ENCODE data around the gene PLCD1.

The PLCD1 gene

GRCh38 chr3:37993820-37994638, 35.4 kb downstream of the PLCD1 start:
- Histone ChIP-seq H3K36me3 (ENCODE audit: control insufficient read depth in 2 of 2, insufficient read depth in 2 of 2, low read length in 2 of 2) (peaks cover 15 to 17% of the 10 kb centered on the region in 2 donors), H3K4me3 (ENCODE audit: low read length in 2 of 2) (peak overlapping the region; percentile 80), H3K27me3 (ENCODE audit: control insufficient read depth in 2 of 2, insufficient read depth in 2 of 2, low read length in 2 of 2) (no peaks in the 10 kb centered on the region), H3K9ac (ENCODE audit: low read depth in 1 of 2, low read length in 2 of 2) (peak overlapping the region; percentile 87 to 94), H3K27ac (ENCODE audit: low read depth in 2 of 2, low read length in 2 of 2) (peak overlapping the region; percentile 98), H3K9me3 (ENCODE audit: control insufficient read depth in 2 of 2, low read length in 2 of 2) (no peaks in the 10 kb centered on the region), H3K4me1 (ENCODE audit: control insufficient read depth in 2 of 2, insufficient read depth in 2 of 2, low read length in 2 of 2) (peaks cover 47 to 72% of the 10 kb centered on the region in 2 donors)

DNA sequence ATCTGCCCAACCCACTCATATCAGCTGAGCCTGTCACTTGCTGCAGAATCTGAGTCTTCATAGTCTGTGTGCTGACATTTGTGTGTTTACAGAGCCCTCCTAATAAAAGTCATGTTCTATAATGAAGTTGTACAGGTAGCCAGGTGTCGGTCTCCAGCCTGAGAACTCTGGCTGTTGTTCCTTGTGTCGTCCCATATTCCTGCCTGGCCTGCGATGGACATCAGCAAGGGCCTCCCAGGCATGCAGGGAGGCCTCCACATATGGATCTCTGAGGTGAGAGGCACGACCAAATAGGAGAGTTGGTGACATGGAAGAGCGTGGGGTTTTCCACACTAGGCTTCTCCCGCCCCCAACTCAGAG, 36.0 kb downstream of the PLCD1 start:
- peak overlapping the region; percentile 80 for H3K4me3 ChIP-seq (ENCODE audit: low read length in 2 of 2)
- H3K4me1 ChIP-seq (ENCODE audit: control insufficient read depth in 2 of 2, insufficient read depth in 2 of 2, low read length in 2 of 2) = peaks cover 44 to 70% of the 10 kb centered on the region in 2 donors
- H3K27me3 ChIP-seq (ENCODE audit: control insufficient read depth in 2 of 2, insufficient read depth in 2 of 2, low read length in 2 of 2) = no peaks in the 10 kb centered on the region
- peak overlapping the region; percentile 98 for H3K27ac ChIP-seq (ENCODE audit: low read depth in 2 of 2, low read length in 2 of 2)
- no peaks in the 10 kb centered on the region for H3K9me3 ChIP-seq (ENCODE audit: control insufficient read depth in 2 of 2, low read length in 2 of 2)
- peaks cover 15 to 17% of the 10 kb centered on the region in 2 donors for H3K36me3 ChIP-seq (ENCODE audit: control insufficient read depth in 2 of 2, insufficient read depth in 2 of 2, low read length in 2 of 2)
- peak overlapping the region; percentile 87 to 94 for H3K9ac ChIP-seq (ENCODE audit: low read depth in 1 of 2, low read length in 2 of 2)

- H3K27ac ChIP-seq (ENCODE audit: low read depth in 2 of 2, low read length in 2 of 2) = peak overlapping the region; percentile 98
- H3K27me3 ChIP-seq (ENCODE audit: control insufficient read depth in 2 of 2, insufficient read depth in 2 of 2, low read length in 2 of 2) = no peaks in the 10 kb centered on the region
- H3K9me3 ChIP-seq (ENCODE audit: control insufficient read depth in 2 of 2, low read length in 2 of 2) = no peaks in the 10 kb centered on the region
- peak overlapping the region; percentile 87 to 94 for H3K9ac ChIP-seq (ENCODE audit: low read depth in 1 of 2, low read length in 2 of 2)
- peaks cover 15 to 17% of the 10 kb centered on the region in 2 donors for H3K36me3 ChIP-seq (ENCODE audit: control insufficient read depth in 2 of 2, insufficient read depth in 2 of 2, low read length in 2 of 2)
- H3K4me3 ChIP-seq (ENCODE audit: low read length in 2 of 2) = peak overlapping the region; percentile 80
- H3K4me1 ChIP-seq (ENCODE audit: control insufficient read depth in 2 of 2, insufficient read depth in 2 of 2, low read length in 2 of 2) = peaks cover 41 to 70% of the 10 kb centered on the region in 2 donors
Measured at GRCh38 chr3:37993067-37993455, 36.4 kb downstream of the PLCD1 start.

DNA sequence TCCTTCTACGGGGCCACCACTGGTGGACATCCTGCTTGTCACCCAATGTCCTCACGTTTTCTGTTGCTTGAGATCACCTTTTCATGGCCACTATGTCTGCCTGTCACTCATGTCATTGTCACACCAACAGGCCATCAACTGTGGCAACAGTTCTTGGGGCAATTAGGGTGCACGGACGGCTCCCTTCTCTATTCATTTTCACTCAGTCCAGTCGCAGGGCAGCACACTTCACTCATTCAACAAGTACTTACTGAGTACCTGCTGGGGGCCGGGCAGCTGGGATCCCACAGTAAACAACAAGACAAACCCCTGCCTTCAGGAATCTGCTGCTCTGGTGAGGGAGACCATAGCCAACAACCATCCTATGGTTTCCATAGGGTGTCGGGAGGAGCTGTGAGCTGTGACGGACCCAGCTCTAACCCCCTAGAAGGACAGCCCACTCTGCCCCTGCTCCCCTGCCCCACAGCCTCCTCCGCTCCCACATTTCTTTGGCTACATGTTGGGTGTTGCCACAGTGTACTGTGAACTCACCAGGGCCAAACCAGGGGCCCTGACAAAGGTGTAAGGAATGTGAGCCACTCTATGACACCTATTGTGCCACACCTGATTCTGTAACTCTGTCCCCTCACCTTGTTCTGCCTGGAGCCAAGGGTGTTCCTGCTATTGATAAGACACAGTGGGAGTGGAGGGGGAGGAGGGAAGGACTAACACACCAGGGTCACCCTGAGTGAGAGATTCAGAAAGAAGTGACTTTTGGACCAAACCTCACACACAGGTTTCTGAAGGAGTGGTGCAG, 37.0 kb downstream of the PLCD1 start:
- peak overlapping the region; percentile 98 for H3K27ac ChIP-seq (ENCODE audit: low read depth in 2 of 2, low read length in 2 of 2)
- H3K4me1 ChIP-seq (ENCODE audit: control insufficient read depth in 2 of 2, insufficient read depth in 2 of 2, low read length in 2 of 2) = peaks cover 41 to 70% of the 10 kb centered on the region in 2 donors
- no peaks in the 10 kb centered on the region for H3K9me3 ChIP-seq (ENCODE audit: control insufficient read depth in 2 of 2, low read length in 2 of 2)

DNA sequence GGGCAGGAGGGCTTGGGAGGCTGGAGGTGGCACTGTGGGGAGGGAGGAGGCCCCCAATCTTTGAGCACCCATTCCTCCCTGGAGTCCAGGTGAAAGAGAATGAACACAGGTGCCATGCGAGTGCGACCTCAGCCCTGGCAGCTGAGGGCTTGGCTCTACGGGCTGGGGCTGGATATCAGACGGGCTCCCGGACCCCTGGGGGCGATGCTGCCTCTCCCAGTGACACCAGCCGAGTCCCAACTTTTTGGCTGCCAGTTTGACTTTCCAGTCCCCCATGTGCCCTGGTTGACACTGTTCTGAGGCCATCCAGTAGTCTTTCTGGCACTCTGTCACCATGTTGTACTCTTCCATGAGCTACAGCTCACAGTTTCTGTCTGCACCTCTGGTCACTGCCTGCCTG, 37.6 kb downstream of the PLCD1 start:
- Histone ChIP-seq H3K4me3 (ENCODE audit: low read length in 2 of 2) (peak overlapping the region; percentile 74), H3K9me3 (ENCODE audit: control insufficient read depth in 2 of 2, low read length in 2 of 2) (no peaks in the 10 kb centered on the region), H3K36me3 (ENCODE audit: control insufficient read depth in 2 of 2, insufficient read depth in 2 of 2, low read length in 2 of 2) (peaks cover 11 to 16% of the 10 kb centered on the region in 2 donors), H3K4me1 (ENCODE audit: control insufficient read depth in 2 of 2, insufficient read depth in 2 of 2, low read length in 2 of 2) (peaks cover 43 to 67% of the 10 kb centered on the region in 2 donors), H3K27me3 (ENCODE audit: control insufficient read depth in 2 of 2, insufficient read depth in 2 of 2, low read length in 2 of 2) (no peaks in the 10 kb centered on the region), H3K9ac (ENCODE audit: low read depth in 1 of 2, low read length in 2 of 2) (peak overlapping the region; percentile 92 to 94), H3K27ac (ENCODE audit: low read depth in 2 of 2, low read length in 2 of 2) (peak overlapping the region; percentile 98)

More for the DNA sequence above, 37.0 kb downstream of the PLCD1 start:
- Histone ChIP-seq H3K9ac (ENCODE audit: low read depth in 1 of 2, low read length in 2 of 2) (peak overlapping the region; percentile 92 to 94), H3K36me3 (ENCODE audit: control insufficient read depth in 2 of 2, insufficient read depth in 2 of 2, low read length in 2 of 2) (peaks cover 15 to 17% of the 10 kb centered on the region in 2 donors), H3K4me3 (ENCODE audit: low read length in 2 of 2) (peak overlapping the region; percentile 80), H3K27me3 (ENCODE audit: control insufficient read depth in 2 of 2, insufficient read depth in 2 of 2, low read length in 2 of 2) (no peaks in the 10 kb centered on the region)

DNA sequence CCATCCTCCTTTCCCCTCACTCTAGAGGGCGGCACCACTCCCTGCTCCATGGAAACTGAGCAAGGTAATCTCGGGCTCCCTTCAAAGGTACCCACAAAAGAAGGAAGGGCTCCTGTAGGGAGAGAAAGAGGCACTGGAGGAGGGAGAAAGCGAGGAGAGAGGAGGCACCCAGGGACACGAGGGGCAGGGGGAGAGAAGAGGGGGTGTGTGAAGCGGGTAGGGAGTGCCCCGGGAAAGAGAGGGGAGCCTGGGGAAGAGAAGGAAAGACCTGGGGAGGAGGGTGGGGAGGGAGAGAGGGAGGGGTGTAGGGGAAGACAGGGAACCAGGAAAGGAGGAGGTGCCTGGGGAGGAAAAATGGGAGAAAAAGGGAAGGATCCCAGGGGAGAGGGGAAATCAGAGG, 38.3 kb downstream of the PLCD1 start:
- H3K4me1 ChIP-seq (ENCODE audit: control insufficient read depth in 2 of 2, insufficient read depth in 2 of 2, low read length in 2 of 2) = peaks cover 50 to 72% of the 10 kb centered on the region in 2 donors
- H3K36me3 ChIP-seq (ENCODE audit: control insufficient read depth in 2 of 2, insufficient read depth in 2 of 2, low read length in 2 of 2) = peaks cover 10 to 11% of the 10 kb centered on the region in 2 donors
- H3K27ac ChIP-seq (ENCODE audit: low read depth in 2 of 2, low read length in 2 of 2) = peak overlapping the region; percentile 98
- no peaks in the 10 kb centered on the region for H3K27me3 ChIP-seq (ENCODE audit: control insufficient read depth in 2 of 2, insufficient read depth in 2 of 2, low read length in 2 of 2)
- peak overlapping the region; percentile 92 to 94 for H3K9ac ChIP-seq (ENCODE audit: low read depth in 1 of 2, low read length in 2 of 2)
- peak overlapping the region; percentile 74 for H3K4me3 ChIP-seq (ENCODE audit: low read length in 2 of 2)
- no peaks in the 10 kb centered on the region for H3K9me3 ChIP-seq (ENCODE audit: control insufficient read depth in 2 of 2, low read length in 2 of 2)

- no peaks in the 10 kb centered on the region for H3K27me3 ChIP-seq (ENCODE audit: control insufficient read depth in 2 of 2, insufficient read depth in 2 of 2, low read length in 2 of 2)
- peaks cover 4 to 5% of the 10 kb centered on the region in 2 donors for H3K36me3 ChIP-seq (ENCODE audit: control insufficient read depth in 2 of 2, insufficient read depth in 2 of 2, low read length in 2 of 2)
- H3K4me3 ChIP-seq (ENCODE audit: low read length in 2 of 2) = peak within 1 kb of the TSS; percentile 74
- peak within 1 kb of the TSS; percentile 98 for H3K27ac ChIP-seq (ENCODE audit: low read depth in 2 of 2, low read length in 2 of 2)
- H3K9me3 ChIP-seq (ENCODE audit: control insufficient read depth in 2 of 2, low read length in 2 of 2) = no peaks in the 10 kb centered on the region
- H3K4me1 ChIP-seq (ENCODE audit: control insufficient read depth in 2 of 2, insufficient read depth in 2 of 2, low read length in 2 of 2) = peaks cover 54 to 77% of the 10 kb centered on the region in 2 donors
- H3K9ac ChIP-seq (ENCODE audit: low read depth in 1 of 2, low read length in 2 of 2) = peak within 1 kb of the TSS; percentile 92 to 94
Measured at GRCh38 chr3:37990527-37990926, 38.9 kb downstream of the PLCD1 start, which contains the start of gene VILL. Gene VILL, plus strand, starts transcription at chr3:37990786. Its CDS starts 2,887 bp downstream, at chr3:37993673.

DNA sequence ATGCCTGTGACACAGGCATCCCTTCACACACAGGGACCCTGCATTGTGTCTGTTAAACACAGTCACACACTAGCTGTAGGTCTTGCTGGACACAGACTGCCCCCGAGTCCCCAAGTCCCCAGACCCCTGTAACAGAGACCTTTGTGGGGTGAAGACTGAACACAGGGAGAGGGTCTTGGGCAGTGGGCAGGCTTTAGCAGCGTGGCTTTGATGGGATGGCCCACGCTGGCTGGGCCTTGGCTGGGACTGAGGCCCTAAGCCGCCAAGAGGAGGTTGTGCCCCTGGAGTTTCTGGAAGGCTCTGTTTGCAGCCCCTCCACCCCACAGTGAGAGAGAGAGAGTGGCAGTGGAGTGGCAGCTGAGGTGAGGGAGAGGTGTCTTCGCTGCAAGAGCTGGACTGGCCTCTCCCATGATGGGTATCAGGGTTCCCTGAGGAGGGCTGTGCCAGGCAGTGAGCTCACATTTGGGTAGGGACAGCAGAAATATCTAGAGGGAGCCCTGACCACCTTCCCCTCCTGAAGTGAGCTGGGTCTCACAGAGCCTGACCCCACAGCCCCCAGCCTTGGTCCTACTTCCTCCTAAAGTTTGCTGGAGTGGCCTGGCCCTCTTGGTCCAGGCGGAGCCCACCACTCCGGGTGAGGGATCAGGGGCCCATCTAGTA, 39.5 kb downstream of the PLCD1 start:
- Histone ChIP-seq H3K4me3 (ENCODE audit: low read length in 2 of 2) (peak overlapping the region; percentile 44 to 74), H3K27ac (ENCODE audit: low read depth in 2 of 2, low read length in 2 of 2) (peak overlapping the region; percentile 98)

GRCh38 chr3:37988931-37989525, 40.4 kb downstream of the PLCD1 start:
- H3K4me1 ChIP-seq (ENCODE audit: control insufficient read depth in 2 of 2, insufficient read depth in 2 of 2, low read length in 2 of 2) = peaks cover 50 to 75% of the 10 kb centered on the region in 2 donors
- no peaks in the 10 kb centered on the region for H3K36me3 ChIP-seq (ENCODE audit: control insufficient read depth in 2 of 2, insufficient read depth in 2 of 2, low read length in 2 of 2)
- H3K9me3 ChIP-seq (ENCODE audit: control insufficient read depth in 2 of 2, low read length in 2 of 2) = no peaks in the 10 kb centered on the region
- H3K4me3 ChIP-seq (ENCODE audit: low read length in 2 of 2) = peak overlapping the region; percentile 41 to 49
- H3K9ac ChIP-seq (ENCODE audit: low read depth in 1 of 2, low read length in 2 of 2) = peak overlapping the region; percentile 52 to 94
- no peaks in the 10 kb centered on the region for H3K27me3 ChIP-seq (ENCODE audit: control insufficient read depth in 2 of 2, insufficient read depth in 2 of 2, low read length in 2 of 2)
- peak overlapping the region; percentile 98 for H3K27ac ChIP-seq (ENCODE audit: low read depth in 2 of 2, low read length in 2 of 2)

More for the DNA sequence above, 39.5 kb downstream of the PLCD1 start:
- Histone ChIP-seq H3K36me3 (ENCODE audit: control insufficient read depth in 2 of 2, insufficient read depth in 2 of 2, low read length in 2 of 2) (no peaks in the 10 kb centered on the region), H3K27me3 (ENCODE audit: control insufficient read depth in 2 of 2, insufficient read depth in 2 of 2, low read length in 2 of 2) (no peaks in the 10 kb centered on the region), H3K4me1 (ENCODE audit: control insufficient read depth in 2 of 2, insufficient read depth in 2 of 2, low read length in 2 of 2) (peaks cover 56 to 79% of the 10 kb centered on the region in 2 donors), H3K9ac (ENCODE audit: low read depth in 1 of 2, low read length in 2 of 2) (peak overlapping the region; percentile 92 to 94), H3K9me3 (ENCODE audit: control insufficient read depth in 2 of 2, low read length in 2 of 2) (no peaks in the 10 kb centered on the region)
